Effector memory CD4-positive, alpha-beta T cell (primary cell): ENCODE measurements around the gene CYP46A1.
"Not testable (repeated sequence)": the region's sequence is repeated elsewhere in the genome, so short reads cannot be mapped to it uniquely, and the experiment has no call there.

Source experiments
- DNase-seq, 3 donors: peaks; one replicate each; pipeline ENCODE4 v3.0.0-alpha.2; 2020
- H3K27ac ChIP-seq: 2 replicates; pipeline ENCODE4 v1.7.0; 2013; ENCODE audit warnings: mild to moderate bottlenecking, low read length, moderate library complexity; ENCODE audit not compliant: insufficient read depth, poor library complexity, severe bottlenecking
- H3K27me3 ChIP-seq: replicated peaks from 2 replicates; pipeline ENCODE4 v1.7.0; 2013; ENCODE audit warnings: mild to moderate bottlenecking, low read length; ENCODE audit not compliant: insufficient read depth, control insufficient read depth, poor library complexity, severe bottlenecking
- H3K36me3 ChIP-seq: 2 replicates; pipeline ENCODE4 v1.7.0; 2013; ENCODE audit warnings: mild to moderate bottlenecking, low read length, moderate library complexity; ENCODE audit not compliant: control insufficient read depth, insufficient read depth
- H3K4me1 ChIP-seq: 2 replicates; pipeline ENCODE4 v1.7.0; 2013; ENCODE audit warnings: low read length, mild to moderate bottlenecking; ENCODE audit not compliant: control insufficient read depth, insufficient read depth, poor library complexity, severe bottlenecking
- H3K4me3 ChIP-seq: 2 replicates; pipeline ENCODE4 v1.7.0; 2013; ENCODE audit warnings: low read length, low read depth, mild to moderate bottlenecking; ENCODE audit not compliant: insufficient read depth, poor library complexity, severe bottlenecking
- H3K9me3 ChIP-seq: 2 replicates; pipeline ENCODE4 v1.7.0; 2013; ENCODE audit warnings: mild to moderate bottlenecking, low read length, moderate library complexity; ENCODE audit not compliant: control insufficient read depth

CYP46A1 gene

DNA sequence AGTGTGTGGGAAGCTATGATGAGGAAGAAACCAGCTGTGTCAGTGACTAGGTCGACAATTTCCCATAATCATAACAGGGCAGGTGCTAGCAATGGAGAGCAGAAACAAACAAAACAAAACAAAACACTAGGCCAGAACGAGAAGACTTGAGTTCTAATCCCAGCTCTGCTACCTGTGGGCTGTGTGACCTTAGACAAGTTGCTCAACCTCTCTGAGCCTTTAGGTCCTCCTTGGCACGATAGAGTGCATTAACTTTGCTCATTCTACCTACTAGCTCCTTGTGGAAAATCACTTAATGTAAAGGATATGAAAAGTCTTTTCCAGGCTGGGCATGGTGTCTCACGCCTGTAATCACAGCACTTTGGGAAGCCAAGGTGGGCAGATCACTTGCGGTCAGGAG lies 27.9 kb upstream of the CYP46A1 start:
- Histone ChIP-seq H3K36me3 (no peaks in the 10 kb centered on the region), H3K4me1 (no peaks in the 10 kb centered on the region)
- no peak for DNase-seq

DNA sequence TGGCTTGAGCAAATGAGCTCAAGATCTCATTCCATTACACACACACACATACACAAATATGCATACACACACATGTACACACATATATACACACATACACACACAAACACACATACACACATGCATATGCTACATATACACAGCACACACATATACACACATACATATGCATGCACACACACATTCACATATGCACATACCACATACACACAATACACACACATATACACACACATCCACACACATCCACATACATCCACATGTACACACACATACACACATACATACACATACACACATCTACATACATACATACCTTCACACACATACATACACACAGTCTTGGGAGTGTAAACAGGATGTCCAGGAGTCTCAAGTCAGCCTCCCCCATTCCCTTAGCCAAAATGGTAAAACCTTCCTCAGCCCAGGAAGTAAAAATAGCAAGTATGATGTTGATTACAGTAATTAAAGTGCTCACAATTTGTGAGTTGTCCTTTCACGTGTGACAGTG lies 26.4 kb upstream of the CYP46A1 start:
- H3K4me1 ChIP-seq = no peaks in the 10 kb centered on the region
- H3K4me3 ChIP-seq = no peak overlapping the region
- H3K27ac ChIP-seq = no peak overlapping the region
- no peak for DNase-seq
- H3K36me3 ChIP-seq = no peaks in the 10 kb centered on the region
- H3K27me3 ChIP-seq = peaks cover 37% of the 10 kb centered on the region
- H3K9me3 ChIP-seq = no peaks in the 10 kb centered on the region

More for the DNA sequence above, 27.9 kb upstream of the CYP46A1 start:
- peaks cover 30% of the 10 kb centered on the region for H3K27me3 ChIP-seq
- H3K4me3 ChIP-seq = no peak overlapping the region
- no peaks in the 10 kb centered on the region for H3K9me3 ChIP-seq
- H3K27ac ChIP-seq = no peak overlapping the region

DNA sequence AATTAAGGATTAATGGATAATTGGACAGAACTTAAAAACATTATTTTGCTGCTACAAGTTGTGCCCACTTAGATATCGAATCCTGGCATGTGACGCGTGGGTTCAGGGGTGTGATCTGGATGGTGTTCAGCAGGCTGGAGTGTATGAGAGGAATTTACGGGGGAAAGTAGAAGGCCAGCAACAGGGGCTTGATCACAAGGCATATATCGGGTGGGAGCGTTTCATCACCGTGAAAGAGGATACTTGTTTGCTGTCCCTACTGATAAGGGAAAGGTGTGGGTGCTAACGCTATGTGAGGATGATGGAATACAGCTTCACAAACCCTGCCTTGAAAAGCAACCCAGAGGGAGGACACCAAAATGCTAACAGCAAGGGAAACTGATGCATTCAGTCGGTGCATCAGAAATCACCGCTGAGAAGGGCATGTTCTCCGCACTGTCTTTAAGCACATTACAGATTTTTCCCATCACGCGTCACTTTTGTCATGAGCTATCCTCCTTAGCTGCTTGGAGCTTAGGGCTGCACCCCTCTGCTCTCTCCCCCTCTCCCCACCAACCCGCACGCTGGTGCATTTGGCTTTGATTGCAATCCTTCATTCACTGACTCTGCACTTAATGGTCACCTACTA lies 25.8 kb upstream of the CYP46A1 start:
- H3K4me1 ChIP-seq = no peaks in the 10 kb centered on the region
- no peaks in the 10 kb centered on the region for H3K9me3 ChIP-seq
- peaks cover 37% of the 10 kb centered on the region for H3K27me3 ChIP-seq
- no peaks in the 10 kb centered on the region for H3K36me3 ChIP-seq
- no peak overlapping the region for H3K4me3 ChIP-seq
- no peak for DNase-seq
- H3K27ac ChIP-seq = no peak overlapping the region

DNA sequence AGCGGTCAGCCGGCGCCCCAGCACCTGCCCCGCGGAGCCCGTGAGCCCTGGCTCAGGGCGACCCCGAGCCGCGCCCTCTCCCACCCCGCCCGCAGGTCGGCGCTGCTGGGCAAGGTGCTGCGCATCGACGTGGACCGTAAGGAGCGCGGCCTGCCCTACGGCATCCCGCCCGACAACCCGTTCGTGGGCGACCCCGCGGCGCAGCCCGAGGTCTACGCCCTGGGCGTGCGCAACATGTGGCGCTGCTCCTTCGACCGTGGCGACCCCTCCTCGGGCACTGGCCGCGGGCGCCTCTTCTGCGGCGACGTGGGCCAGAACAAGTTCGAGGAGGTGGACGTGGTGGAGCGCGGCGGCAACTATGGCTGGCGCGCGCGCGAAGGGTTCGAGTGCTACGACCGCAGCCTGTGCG lies 24.8 kb upstream of the CYP46A1 start:
- no peaks in the 10 kb centered on the region for H3K4me1 ChIP-seq
- peaks cover 37% of the 10 kb centered on the region for H3K27me3 ChIP-seq
- no peak overlapping the region for H3K27ac ChIP-seq
- H3K9me3 ChIP-seq = no peaks in the 10 kb centered on the region
- H3K4me3 ChIP-seq = no peak overlapping the region
- no peaks in the 10 kb centered on the region for H3K36me3 ChIP-seq
- no peak for DNase-seq

DNA sequence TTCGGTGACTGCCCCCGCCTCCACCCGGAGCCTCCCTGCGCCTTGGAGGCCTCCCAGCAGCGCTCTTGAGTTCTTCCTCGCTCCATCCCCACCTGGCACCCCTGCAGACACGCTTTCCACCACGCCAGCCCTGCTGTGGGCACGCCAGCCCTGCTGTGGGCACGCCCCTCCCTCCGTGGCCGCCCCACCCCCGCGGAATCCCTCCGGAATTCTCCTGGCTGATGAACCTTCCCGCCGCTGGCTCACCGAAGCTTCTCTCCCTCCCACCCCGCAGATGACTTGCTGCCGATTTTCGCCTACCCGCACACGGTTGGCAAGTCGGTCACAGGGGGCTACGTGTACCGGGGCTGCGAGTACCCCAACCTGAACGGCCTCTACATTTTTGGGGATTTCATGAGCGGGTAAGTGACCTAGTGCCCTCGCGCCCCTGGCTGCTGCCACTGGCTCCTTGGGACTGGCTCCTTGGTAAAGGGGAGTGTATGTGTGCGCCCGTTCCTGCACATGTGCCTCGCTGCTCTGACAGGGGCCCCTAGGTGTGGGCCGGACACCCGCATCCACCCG lies 24.0 kb upstream of the CYP46A1 start:
- Histone ChIP-seq H3K4me3 (no peak overlapping the region), H3K27ac (no peak overlapping the region), H3K9me3 (no peaks in the 10 kb centered on the region), H3K36me3 (no peaks in the 10 kb centered on the region), H3K27me3 (peaks cover 35% of the 10 kb centered on the region), H3K4me1 (no peaks in the 10 kb centered on the region)
- no peak for DNase-seq

DNA sequence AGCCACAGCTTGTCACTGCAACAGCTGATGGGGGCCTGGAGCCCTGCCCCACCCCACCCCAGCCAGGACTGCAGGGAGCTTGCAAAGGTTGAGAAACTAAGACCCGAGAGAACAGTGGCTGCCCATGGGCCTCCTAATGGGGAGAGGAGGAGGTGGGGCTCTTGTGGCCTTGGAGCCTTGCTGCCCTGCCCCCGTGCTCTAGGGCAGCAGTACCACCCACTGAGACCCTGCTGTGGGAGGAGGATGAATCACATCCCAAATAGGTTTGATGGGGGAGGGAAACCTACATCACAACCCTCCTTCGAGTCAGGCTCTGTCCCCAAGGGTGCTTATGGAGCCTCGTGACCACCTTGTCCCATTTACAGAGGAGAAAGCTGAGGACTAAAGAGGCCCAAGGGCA lies 23.3 kb upstream of the CYP46A1 start:
- H3K27me3 ChIP-seq = peaks cover 33% of the 10 kb centered on the region
- no peaks in the 10 kb centered on the region for H3K9me3 ChIP-seq
- no peaks in the 10 kb centered on the region for H3K36me3 ChIP-seq
- no peak overlapping the region for H3K27ac ChIP-seq
- no peak overlapping the region for H3K4me3 ChIP-seq
- no peaks in the 10 kb centered on the region for H3K4me1 ChIP-seq
- no peak for DNase-seq

DNA sequence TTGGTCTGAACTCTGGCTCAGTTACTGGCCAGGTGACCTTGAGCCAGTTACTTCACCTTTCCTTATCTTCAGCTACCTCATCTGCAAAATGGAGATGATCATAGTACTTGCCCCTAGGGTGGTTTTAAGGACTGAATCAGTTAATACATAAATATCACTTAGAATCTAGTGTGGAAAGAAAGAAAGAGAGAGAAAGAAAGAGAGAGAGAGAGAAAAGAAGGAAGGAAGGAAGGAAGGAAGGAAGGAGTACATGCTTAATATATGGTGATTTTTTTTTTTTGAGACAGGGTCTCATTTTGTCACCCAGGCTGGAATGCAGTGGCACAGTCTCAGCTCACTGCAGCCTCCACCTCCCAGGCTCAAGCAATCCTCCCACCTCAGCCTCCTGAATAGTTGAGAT lies 22.9 kb upstream of the CYP46A1 start:
- H3K9me3 ChIP-seq, H3K4me3 ChIP-seq, H3K4me1 ChIP-seq, DNase-seq, H3K27ac ChIP-seq, H3K36me3 ChIP-seq: not testable (repeated sequence)
- H3K27me3 ChIP-seq = peaks cover 33% of the 10 kb centered on the region

DNA sequence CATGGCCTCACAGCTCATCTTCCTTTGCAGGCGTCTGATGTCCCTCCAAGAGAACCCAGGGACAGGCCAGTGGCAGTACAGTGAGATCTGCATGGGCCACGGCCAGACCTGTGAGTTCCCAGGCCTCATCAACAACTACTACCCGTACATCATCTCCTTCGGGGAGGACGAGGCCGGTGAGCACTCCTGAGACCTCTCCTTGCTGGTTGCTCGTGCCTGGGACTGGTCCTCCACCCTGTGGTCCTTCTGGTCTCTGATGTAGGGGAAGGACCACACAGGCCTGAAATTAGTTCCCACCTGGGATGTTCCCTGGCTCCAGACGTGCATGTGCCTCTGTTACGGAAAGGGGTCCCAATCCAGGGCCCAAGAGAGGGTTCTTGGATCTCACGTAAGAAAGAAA lies 21.3 kb upstream of the CYP46A1 start:
- H3K27ac ChIP-seq = no peak overlapping the region
- H3K9me3 ChIP-seq = no peaks in the 10 kb centered on the region
- no peak for DNase-seq
- H3K4me1 ChIP-seq = no peaks in the 10 kb centered on the region
- no peaks in the 10 kb centered on the region for H3K36me3 ChIP-seq
- H3K27me3 ChIP-seq = peaks cover 33% of the 10 kb centered on the region
- no peak overlapping the region for H3K4me3 ChIP-seq

DNA sequence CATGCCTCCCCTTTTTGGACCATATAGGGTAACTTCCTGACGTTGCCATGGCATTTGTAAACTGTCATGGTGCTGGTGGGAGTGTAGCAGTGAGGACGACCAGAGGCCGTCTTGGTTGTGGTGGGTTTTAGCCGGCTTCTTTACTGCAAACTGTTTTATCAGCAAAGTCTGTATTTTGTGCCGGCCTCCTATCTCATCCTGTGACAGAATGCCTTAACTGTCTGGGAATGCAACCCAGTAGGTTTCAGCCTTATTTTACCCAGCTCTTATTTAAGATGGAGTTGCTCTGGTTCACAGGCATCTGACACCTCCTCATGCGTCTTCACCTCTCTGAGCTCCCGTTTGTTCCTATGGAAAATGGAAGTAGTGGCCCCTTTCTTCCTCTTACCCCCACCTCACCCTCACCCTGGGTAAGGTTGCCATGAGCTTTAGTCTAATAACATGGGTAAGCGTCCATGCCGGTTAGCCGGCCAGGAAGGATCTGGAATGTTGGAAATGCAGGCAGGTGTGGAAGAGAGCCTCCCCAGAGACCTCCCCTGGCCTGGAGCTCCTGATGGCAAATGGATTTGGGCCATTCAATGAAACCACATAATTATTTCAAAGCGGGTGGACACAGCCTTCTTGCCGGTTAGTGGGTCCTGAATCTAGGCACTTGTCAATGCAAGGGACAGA lies 20.6 kb upstream of the CYP46A1 start:
- no peaks in the 10 kb centered on the region for H3K36me3 ChIP-seq
- DNase-seq = no peak
- no peak overlapping the region for H3K4me3 ChIP-seq
- no peak overlapping the region for H3K27ac ChIP-seq
- H3K9me3 ChIP-seq = no peaks in the 10 kb centered on the region
- H3K27me3 ChIP-seq = peaks cover 29% of the 10 kb centered on the region
- no peaks in the 10 kb centered on the region for H3K4me1 ChIP-seq
